Activated CD8-positive, alpha-beta memory T cell treated with anti-CD3 and anti-CD28 coated beads, Interleukin-2, amount 50 U/mL, for 1 hour (primary cell): Measurements from ENCODE around the gene TXNIP.

Source experiments
- DNase-seq: peaks from one replicate; pipeline ENCODE4 v3.0.0-alpha.2; 2020; ENCODE audit errors: extremely low read depth

TXNIP gene

GRCh38 chr1:146012703-146013558 lies 16.6 kb upstream of the TXNIP start:
- DNase-seq, result no peak

DNA sequence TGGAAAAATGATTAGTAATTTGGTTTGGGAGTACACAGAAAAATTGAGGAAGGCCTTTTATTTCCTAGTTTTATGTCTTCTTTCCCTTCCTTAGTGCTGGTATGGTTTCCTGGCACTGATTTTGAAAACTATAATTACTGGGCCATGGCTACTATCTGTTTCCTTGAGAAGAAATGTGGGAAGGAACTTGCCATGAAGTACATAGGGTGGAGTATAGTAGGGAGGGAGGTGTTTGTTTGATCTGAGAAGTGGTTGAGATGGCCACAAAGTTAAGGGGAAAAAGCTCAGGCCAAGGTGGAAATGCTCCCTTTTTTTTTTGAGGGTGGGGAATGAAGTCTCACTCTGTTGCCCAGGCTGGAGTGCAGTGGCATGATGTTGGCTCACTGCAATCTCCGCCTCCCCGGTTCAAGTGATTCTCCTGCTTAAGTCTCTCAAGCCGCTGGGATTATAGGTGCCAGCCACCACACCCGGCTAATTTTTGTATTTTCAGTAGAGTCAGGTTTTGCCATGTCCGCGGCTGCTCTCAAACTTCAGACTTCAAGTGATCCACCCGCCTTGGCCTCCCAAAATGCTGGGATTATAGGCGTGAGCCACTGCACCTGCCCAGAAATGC lies 13.9 kb upstream of the TXNIP start:
- DNase-seq, result no peak

GRCh38 chr1:146007489-146008133 lies 11.2 kb upstream of the TXNIP start:
- DNase-seq, result no peak

DNA sequence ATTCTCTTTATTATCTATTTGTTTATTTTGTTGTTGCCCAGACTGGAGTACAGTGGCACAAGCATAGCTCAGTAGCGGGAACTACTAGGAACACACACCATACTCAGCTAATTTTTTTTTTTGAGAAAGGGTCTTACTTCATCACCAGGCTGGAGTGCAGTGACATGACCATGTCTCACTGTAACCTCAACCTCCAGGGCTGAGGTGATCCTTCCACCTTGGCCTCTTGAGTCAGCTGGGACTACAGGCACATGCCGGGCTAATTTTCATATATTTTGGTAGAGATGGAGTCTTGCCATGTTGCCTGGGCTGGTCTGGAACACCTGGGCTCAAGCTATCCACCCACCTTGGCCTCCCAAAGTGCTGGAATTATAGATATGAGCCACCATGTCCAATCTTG lies 5.3 kb upstream of the TXNIP start:
- no peak for DNase-seq

- DNase-seq, result no peak
These were observed 3.1 kb upstream of the TXNIP start for GRCh38 chr1:145999321-146000024.

GRCh38 chr1:145997718-145998023 lies 1.3 kb upstream of the TXNIP start:
- DNase-seq, result no peak

DNA sequence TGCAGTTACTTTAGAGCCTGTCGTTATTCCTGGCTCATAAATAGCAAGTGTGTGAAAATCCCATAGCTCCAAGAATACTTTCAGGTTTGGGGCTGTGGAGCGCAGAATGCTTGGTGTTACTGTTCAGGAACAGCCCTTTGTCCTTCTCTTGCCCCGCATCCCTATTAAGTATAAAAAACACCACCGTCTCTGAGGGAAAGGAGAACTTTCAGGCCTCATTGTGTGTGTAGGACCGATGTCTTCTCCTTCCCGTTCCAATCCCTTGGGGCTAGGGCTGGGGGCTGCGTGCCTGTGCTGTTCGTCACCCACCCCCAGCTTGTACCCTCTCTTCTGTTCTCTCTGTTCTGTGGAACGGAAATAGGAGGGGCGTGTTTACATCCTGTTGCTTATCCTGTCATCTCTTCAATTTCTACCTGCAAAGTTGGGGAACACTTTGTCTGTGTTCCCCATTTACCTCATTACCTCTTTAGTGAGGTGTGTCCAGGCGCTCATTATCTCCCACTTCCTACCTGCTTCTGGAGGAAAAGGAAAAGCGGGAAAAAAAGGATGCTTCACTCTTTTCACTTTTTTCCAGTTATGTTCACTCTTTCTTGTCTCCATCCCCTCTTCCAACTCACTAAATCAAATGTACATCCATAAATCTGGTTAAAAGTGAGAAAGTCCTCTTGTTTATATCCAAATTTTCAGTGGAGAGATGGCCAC lies 788 bp upstream of the TXNIP start:
- DNase-seq, result no peak

- DNase-seq, result no peak
These were observed 381 bp downstream of the TXNIP start for GRCh38 chr1:145995964-145996432.

GRCh38 chr1:145995148-145995881 lies 1.1 kb downstream of the TXNIP start:
- no peak for DNase-seq

- DNase-seq, result no peak
These were observed 1.8 kb downstream of the TXNIP start for GRCh38 chr1:145994391-145995120.

DNA sequence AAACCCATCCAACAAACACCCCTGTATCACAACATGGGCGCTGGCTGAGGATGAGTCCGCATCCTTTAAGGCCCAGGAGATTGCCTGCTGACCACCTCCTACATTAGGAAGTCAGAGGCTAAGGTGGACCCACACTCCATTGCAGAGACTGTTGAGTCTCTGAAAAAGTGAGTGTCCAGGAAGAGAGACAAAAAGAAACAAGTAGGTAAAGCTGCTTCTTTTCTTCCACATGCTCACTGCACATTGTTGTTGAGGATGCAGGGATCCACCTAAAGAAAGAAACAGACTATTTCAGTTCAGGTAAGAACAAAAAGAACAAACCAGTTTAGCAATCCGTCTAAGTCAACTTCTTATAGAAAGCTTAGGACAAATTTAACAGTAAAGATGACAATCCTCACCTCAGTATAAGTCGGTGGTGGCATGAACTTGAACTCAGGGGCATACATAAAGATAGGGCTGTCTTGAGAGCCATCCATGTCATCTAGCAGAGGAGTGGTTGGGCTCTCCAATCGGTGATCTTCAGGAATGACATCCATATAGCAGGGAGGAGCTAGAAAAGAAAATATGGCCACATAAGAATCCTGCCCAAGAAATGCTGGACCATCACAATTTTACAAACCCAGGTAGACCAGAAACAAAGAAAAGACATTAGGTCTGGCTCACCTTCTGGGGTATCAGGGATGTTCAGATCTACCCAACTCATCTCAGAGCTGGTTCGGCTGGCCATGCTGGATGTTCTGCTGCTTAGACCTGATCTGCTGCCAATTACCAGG lies 2.6 kb downstream of the TXNIP start:
- no peak for DNase-seq

DNA sequence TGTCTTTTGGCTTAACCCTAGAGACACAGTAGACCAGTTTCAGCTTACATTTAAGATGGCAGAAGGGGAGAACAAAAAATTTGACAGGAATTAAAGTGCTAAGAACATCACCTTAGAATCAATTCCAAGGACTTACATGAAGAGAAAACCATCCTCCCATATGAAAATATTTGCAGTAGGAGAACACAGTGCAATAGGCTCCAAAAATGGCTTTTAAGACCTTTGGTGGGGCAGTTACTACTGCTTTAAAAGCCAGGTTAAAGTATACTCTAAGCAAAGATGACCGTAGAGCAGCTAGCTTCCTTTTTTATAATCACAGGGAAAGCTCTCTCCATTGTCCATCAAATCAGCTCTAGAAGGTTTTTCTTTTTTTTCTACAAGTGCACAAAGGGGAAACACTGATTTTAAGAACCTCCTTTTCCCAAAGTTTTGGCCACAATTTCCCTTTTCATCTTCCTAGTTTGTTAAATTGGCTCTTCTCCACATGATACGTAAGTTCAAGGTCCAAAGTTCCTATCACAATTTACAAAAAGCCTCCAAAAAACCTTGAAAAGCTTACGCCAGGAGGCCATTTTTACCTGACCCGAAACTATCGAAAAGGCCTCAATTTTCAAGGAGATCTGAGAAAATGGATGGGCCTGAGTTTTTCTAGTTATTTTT lies 3.3 kb downstream of the TXNIP start:
- DNase-seq, result no peak

DNA sequence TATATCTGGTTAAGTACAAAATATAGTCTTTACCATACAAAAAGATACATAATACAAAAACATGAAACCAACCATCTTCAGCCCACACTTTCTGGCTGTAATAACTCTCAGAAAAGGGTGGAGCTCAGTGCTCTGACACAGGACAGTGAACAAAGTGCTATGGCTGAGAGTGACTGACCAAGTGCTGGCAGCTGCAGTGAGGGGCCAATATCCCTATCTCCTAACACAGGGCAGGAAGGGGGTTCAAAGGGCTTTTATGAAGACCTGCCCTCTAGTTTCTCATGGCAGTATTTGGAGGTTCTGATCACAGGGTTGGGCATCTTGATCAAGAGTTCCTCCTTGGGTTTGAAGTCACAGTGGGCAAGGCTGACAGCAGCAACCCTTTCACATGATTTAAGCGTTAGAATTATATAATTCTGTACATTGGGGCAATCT lies 3.9 kb downstream of the TXNIP start:
- DNase-seq, result no peak

DNA sequence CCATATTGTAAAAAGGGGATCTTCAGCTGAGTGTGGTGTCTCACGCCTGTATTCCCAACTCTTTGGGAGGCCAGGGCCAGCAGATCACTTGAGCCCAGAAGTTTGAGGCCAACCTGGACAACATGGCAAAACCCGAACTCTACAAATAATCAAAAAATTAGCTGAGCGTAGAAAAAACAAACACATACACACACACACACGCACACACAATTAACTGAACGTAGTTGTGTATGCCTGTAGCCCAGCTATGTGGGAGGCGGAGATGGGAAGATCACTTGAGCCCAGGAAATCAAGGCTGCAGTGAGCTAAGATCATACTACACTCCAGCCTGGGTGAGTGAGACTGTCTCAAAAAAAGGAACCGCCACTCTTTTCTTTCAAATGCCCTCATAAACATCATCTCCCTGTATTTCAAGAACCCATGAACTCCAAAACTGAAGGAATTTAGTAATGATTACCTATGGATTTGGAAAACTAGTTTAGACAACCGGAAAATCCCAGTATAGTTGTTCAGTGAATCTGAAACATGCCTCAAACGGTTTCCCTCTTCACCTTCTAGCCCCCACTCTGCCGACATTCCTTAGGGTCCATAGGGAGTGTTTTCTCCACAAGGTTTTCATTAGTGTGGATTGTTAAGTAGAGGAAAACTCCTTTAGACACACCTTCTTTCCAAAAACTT lies 4.5 kb downstream of the TXNIP start:
- DNase-seq, result no peak

DNA sequence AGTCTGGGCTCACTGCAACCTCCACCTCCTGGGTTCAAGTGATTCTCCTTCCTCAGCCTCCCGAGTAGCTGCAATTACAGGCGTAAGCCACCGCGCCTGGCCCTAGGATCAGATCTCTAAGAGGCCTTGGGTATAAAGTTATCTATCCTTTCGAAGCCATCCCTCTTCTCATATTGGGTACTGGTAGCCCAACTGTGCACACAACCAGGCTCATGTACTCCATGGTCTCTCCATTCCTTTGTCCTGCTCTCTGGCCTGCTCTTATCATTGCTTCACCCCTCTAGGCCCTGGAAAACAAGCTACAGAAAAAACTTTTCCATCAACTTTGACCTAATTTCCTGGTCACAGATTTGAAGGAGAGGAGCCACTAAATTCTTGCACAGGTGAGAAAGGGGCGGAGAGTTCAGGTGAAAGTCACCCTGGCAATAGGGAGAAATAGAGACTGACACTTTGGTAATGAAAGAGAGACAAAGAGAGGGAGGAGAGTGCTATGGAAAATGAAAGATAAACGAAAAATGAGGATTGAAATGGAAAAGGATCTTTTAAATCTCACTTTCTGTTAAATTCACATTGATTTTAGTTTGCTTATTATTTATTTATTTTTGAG lies 6.0 kb downstream of the TXNIP start:
- DNase-seq, result no peak

- no peak for DNase-seq
These were observed 7.6 kb downstream of the TXNIP start for GRCh38 chr1:145988773-145989172.

DNA sequence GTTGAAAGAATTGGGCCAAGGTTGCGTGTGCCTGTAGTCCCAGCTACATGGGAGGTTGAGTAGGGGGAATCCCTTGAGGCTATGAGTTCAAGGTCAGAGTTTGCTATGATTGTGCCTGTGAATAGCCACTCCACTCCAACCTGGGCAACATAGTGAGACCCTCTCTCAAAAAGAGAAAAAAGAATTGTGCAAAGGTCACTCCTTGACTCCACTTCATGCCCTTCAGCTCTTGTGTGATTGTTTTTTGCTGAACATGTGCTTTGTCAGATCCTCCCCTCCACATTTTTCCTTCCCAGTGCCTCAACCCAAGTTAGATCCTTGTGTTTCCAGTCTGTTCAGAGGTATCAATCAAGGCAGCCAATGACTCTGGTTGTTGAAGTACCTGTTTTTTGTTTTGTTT lies 8.5 kb downstream of the TXNIP start:
- no peak for DNase-seq

GRCh38 chr1:145986551-145986950 lies 9.8 kb downstream of the TXNIP start:
- no peak for DNase-seq
